ENCODE results near the gene ADRB1. TPM values are rescaled to one million over a fixed set of nuclear protein-coding genes. Genes with fewer than 3 reads are reported as not detected.
A peak's percentile ranks its signal among the peaks of the same experiment; 100 is the strongest.

The ADRB1 gene
- total RNA-seq, 4 donors from 2014 or later: 3.1 to 8.0 (median 4.6) TPM; not detected in 1

GRCh38 chr10:114087655-114088054 lies 44.0 kb downstream of the ADRB1 start:
- H3K27ac ChIP-seq: no peak overlapping the region
- no peak overlapping the region for H3K4me3 ChIP-seq
- H3K4me1 ChIP-seq: no peaks in the 10 kb centered on the region
- peak in 1 of 6 experiments; percentile 9 for TF ChIP-seq CTCF (IDR thresholded peaks at IDR 0.05)
- no peak for TF ChIP-seq POLR2A (IDR thresholded peaks at IDR 0.05)
- H3K27me3 ChIP-seq: no peaks in the 10 kb centered on the region
- DNase-seq: no peak
- no peaks in the 10 kb centered on the region for H3K9me3 ChIP-seq
- H3K36me3 ChIP-seq: no peaks in the 10 kb centered on the region

- H3K27ac ChIP-seq: no peak overlapping the region
- no peak for DNase-seq
- H3K27me3 ChIP-seq: no peaks in the 10 kb centered on the region
- no peak for TF ChIP-seq CTCF (IDR thresholded peaks at IDR 0.05)
- peaks cover 0 to 6% (median 3%) of the 10 kb centered on the region in 4 donors for H3K4me1 ChIP-seq
- H3K4me3 ChIP-seq: no peak overlapping the region
- H3K36me3 ChIP-seq: no peaks in the 10 kb centered on the region
- no peaks in the 10 kb centered on the region for H3K9me3 ChIP-seq
Observed at GRCh38 chr10:114094795-114095194, 51.1 kb downstream of the ADRB1 start.

DNA sequence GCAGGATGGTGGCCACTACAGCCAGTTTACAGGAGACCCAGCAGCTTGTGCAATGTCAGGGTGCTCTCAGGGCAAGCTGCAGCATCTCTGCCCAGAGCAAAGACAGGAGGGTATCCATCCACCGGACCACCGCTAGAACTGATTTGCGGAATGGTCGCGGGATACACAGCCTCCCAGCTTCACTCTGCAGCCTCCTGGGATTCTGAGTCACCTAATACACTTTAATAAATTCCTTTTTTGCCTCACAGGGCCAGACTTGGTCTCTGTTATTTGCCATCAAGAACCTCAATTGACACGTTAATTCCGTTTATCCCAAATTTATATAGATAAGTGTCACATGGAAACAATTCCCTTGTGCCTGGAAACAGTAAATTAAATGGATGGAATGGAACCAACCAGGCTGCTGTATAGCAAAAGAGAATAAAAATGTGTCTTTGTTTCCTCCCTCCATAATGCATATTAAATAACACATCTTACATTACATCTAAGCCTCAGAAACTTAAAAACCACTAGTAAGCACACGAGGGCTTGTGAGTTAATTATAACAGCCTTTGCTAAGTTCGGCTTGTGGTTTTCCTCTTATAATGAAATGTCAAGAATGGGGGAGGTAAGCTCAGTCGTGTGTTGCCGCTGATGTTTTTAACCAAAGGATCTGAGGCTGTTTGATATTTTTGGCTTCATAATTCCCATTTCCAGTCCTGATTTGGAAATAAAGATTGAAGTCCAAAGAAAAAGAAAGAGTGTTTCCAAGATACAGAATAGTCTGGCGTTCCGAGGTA lies 52.1 kb downstream of the ADRB1 start:
- Histone ChIP-seq H3K27ac (no peak overlapping the region), H3K9me3 (no peaks in the 10 kb centered on the region), H3K4me1 (peaks cover 0 to 8% (median 3%) of the 10 kb centered on the region in 4 donors), H3K36me3 (no peaks in the 10 kb centered on the region), H3K4me3 (no peak overlapping the region), H3K27me3 (no peaks in the 10 kb centered on the region)
- TF ChIP-seq CTCF (IDR thresholded peaks at IDR 0.05) (no peak), POLR2A (IDR thresholded peaks at IDR 0.05) (no peak)
- DNase-seq: no peak

Other genes starting within 250 kb of the ADRB1 start
- gene DCLRE1A, start 189.8 kb upstream of the ADRB1 start, total RNA-seq: 1 to 10 TPM; 4.0 to 7.7 (median 6.0) TPM
- gene NHLRC2, start 189.2 kb upstream of the ADRB1 start, total RNA-seq: 100 to 1,000 TPM in 1 of 4 donors, 10 to 100 TPM in 3; 53.8 to 185 (median 70.1) TPM
- 10 to 100 TPM; 30.5 to 68.0 (median 50.9) TPM for gene CCDC186, start 130.3 kb downstream of the ADRB1 start, total RNA-seq
- gene TDRD1, start 135.5 kb downstream of the ADRB1 start, total RNA-seq: 1 to 10 TPM in 1 of 4 donors, not detected in 3; 1.7 TPM
- gene VWA2, start 195.4 kb downstream of the ADRB1 start, total RNA-seq: 10 to 100 TPM in 2 of 4 donors, 1 to 10 TPM in 2; 5.0 to 20.8 (median 11.3) TPM

Measured in Peyer's patch (tissue), 4 donors.